ENCODE measurements around the gene WFIKKN2.

Gene WFIKKN2

DNA sequence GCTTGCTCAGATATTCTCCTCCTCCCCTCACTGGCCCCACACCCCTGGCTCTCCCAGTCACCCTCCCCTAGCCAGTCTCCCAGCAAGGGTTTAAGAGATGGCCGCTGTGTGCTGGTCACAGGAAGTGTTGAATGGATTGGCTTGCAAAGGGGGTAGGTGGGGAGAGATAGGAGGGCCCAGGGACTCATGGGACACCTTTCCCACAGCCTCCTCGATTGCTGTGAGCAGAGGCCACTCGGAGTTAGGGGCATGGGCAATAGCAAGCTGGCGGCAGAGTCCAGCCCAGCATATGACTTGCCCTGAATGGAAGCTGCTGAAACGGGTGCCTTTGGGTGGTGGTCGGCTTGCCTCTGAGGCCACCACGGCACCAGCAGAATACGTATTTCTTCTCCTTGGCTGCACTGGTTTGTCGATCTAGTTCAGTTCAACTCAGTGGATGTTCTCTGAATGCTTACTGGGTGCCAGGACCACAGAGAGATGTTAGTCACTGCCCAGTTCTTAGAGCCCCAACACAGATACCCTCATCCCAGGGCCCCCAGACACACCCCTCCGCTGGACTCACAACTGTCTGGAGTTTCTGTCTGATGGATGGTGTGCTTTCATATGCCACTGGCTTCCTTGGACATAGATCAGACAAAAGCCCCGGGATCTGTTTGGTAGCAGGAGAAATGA, 6.0 kb downstream of the WFIKKN2 start (continued):
- TF ChIP-seq, protein P1, sequence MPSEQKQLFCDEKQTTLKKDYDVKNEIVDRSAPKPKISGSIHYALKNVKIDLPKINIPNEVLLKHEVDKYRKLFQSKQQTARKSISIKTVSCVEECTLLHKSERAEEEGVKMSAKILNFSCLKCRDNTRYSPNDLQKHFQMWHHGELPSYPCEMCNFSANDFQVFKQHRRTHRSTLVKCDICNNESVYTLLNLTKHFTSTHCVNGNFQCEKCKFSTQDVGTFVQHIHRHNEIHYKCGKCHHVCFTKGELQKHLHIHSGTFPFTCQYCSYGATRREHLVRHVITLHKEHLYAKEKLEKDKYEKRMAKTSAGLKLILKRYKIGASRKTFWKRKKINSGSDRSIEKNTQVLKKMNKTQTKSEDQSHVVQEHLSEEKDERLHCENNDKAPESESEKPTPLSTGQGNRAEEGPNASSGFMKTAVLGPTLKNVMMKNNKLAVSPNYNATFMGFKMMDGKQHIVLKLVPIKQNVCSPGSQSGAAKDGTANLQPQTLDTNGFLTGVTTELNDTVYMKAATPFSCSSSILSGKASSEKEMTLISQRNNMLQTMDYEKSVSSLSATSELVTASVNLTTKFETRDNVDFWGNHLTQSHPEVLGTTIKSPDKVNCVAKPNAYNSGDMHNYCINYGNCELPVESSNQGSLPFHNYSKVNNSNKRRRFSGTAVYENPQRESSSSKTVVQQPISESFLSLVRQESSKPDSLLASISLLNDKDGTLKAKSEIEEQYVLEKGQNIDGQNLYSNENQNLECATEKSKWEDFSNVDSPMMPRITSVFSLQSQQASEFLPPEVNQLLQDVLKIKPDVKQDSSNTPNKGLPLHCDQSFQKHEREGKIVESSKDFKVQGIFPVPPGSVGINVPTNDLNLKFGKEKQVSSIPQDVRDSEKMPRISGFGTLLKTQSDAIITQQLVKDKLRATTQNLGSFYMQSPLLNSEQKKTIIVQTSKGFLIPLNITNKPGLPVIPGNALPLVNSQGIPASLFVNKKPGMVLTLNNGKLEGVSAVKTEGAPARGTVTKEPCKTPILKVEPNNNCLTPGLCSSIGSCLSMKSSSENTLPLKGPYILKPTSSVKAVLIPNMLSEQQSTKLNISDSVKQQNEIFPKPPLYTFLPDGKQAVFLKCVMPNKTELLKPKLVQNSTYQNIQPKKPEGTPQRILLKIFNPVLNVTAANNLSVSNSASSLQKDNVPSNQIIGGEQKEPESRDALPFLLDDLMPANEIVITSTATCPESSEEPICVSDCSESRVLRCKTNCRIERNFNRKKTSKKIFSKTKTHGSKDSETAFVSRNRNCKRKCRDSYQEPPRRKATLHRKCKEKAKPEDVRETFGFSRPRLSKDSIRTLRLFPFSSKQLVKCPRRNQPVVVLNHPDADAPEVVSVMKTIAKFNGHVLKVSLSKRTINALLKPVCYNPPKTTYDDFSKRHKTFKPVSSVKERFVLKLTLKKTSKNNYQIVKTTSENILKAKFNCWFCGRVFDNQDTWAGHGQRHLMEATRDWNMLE (tag by site-specific recombination; conservative IDR thresholded peaks at IDR 0.05; ENCODE audit: low read depth): no peak

DNA sequence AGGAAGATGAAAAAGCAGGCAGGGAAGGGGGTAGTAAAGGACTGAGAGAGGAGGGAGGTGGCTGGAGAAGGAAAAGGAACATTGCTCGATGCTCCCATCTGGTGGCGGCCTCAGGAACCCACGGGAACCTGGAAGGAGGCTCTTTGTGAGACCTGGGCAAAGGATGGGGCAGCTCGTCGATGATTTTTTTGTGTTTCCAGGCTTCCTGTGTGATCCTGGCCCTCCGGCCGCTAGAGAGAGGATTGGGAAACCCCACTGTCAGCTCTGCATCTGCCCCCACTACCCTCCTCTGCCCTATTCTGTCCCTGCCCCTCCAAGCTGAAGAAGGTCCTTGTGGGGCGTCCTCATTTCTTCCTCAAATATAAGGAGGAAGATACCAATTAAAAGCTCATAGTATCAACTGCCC, 6.6 kb downstream of the WFIKKN2 start:
- peak; percentile 33; the same call in 1 of the 2 replicates for TF ChIP-seq SP7 (tag by site-specific recombination; IDR thresholded peaks at IDR 0.05)
- TF ChIP-seq, protein P2, sequence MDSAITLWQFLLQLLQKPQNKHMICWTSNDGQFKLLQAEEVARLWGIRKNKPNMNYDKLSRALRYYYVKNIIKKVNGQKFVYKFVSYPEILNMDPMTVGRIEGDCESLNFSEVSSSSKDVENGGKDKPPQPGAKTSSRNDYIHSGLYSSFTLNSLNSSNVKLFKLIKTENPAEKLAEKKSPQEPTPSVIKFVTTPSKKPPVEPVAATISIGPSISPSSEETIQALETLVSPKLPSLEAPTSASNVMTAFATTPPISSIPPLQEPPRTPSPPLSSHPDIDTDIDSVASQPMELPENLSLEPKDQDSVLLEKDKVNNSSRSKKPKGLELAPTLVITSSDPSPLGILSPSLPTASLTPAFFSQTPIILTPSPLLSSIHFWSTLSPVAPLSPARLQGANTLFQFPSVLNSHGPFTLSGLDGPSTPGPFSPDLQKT (IDR thresholded peaks at IDR 0.05; ENCODE audit: borderline replicate concordance, low read depth, low read length): no peak
- TF ChIP-seq, protein P3, sequence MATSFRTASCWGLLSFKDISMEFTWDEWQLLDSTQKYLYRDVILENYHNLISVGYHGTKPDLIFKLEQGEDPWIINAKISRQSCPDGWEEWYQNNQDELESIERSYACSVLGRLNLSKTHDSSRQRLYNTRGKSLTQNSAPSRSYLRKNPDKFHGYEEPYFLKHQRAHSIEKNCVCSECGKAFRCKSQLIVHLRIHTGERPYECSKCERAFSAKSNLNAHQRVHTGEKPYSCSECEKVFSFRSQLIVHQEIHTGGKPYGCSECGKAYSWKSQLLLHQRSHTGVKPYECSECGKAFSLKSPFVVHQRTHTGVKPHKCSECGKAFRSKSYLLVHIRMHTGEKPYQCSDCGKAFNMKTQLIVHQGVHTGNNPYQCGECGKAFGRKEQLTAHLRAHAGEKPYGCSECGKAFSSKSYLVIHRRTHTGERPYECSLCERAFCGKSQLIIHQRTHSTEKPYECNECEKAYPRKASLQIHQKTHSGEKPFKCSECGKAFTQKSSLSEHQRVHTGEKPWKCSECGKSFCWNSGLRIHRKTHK (tag by site-specific recombination; IDR thresholded peaks at IDR 0.05): no peak
- peak; percentile 58 for TF ChIP-seq ZBTB17 (tag by site-specific recombination; IDR thresholded peaks at IDR 0.05)
- TF ChIP-seq ZNF654 (tag by site-specific recombination; IDR thresholded peaks at IDR 0.05; ENCODE audit: low read depth): peak; percentile 96
- TF ChIP-seq, protein P4, sequence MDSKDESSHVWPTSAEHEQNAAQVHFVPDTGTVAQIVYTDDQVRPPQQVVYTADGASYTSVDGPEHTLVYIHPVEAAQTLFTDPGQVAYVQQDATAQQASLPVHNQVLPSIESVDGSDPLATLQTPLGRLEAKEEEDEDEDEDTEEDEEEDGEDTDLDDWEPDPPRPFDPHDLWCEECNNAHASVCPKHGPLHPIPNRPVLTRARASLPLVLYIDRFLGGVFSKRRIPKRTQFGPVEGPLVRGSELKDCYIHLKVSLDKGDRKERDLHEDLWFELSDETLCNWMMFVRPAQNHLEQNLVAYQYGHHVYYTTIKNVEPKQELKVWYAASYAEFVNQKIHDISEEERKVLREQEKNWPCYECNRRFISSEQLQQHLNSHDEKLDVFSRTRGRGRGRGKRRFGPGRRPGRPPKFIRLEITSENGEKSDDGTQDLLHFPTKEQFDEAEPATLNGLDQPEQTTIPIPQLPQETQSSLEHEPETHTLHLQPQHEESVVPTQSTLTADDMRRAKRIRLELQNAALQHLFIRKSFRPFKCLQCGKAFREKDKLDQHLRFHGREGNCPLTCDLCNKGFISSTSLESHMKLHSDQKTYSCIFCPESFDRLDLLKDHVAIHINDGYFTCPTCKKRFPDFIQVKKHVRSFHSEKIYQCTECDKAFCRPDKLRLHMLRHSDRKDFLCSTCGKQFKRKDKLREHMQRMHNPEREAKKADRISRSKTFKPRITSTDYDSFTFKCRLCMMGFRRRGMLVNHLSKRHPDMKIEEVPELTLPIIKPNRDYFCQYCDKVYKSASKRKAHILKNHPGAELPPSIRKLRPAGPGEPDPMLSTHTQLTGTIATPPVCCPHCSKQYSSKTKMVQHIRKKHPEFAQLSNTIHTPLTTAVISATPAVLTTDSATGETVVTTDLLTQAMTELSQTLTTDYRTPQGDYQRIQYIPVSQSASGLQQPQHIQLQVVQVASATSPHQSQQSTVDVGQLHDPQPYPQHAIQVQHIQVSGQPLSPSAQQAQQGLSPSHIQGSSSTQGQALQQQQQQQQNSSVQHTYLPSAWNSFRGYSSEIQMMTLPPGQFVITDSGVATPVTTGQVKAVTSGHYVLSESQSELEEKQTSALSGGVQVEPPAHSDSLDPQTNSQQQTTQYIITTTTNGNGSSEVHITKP (tag by site-specific recombination; IDR thresholded peaks at IDR 0.05): 0 out of 2 replicates have a peak, but pooled peaks have one; percentile 10
- 0 out of 2 replicates have a peak, but pooled peaks have one; percentile 40 for TF ChIP-seq ZNF777 (tag by site-specific recombination; IDR thresholded peaks at IDR 0.05; ENCODE audit: borderline replicate concordance)
- TF ChIP-seq ZIC2 (tag by site-specific recombination; IDR thresholded peaks at IDR 0.05): no peak
- TF ChIP-seq ZNF335 (tag by site-specific recombination; conservative IDR thresholded peaks at IDR 0.05): peak; percentile 32; the same call in 1 of the 2 replicates
- peak; percentile 70 for TF ChIP-seq ZNF341 (tag by site-specific recombination; IDR thresholded peaks at IDR 0.05; ENCODE audit: low read depth)
- peak; percentile 53 for TF ChIP-seq KLF8 (tag by site-specific recombination; IDR thresholded peaks at IDR 0.05)
- TF ChIP-seq, protein P5, sequence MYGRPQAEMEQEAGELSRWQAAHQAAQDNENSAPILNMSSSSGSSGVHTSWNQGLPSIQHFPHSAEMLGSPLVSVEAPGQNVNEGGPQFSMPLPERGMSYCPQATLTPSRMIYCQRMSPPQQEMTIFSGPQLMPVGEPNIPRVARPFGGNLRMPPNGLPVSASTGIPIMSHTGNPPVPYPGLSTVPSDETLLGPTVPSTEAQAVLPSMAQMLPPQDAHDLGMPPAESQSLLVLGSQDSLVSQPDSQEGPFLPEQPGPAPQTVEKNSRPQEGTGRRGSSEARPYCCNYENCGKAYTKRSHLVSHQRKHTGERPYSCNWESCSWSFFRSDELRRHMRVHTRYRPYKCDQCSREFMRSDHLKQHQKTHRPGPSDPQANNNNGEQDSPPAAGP (tag by site-specific recombination; IDR thresholded peaks at IDR 0.05): 0 out of 2 replicates have a peak, but pooled peaks have one; percentile 27
- TF ChIP-seq, protein P6, sequence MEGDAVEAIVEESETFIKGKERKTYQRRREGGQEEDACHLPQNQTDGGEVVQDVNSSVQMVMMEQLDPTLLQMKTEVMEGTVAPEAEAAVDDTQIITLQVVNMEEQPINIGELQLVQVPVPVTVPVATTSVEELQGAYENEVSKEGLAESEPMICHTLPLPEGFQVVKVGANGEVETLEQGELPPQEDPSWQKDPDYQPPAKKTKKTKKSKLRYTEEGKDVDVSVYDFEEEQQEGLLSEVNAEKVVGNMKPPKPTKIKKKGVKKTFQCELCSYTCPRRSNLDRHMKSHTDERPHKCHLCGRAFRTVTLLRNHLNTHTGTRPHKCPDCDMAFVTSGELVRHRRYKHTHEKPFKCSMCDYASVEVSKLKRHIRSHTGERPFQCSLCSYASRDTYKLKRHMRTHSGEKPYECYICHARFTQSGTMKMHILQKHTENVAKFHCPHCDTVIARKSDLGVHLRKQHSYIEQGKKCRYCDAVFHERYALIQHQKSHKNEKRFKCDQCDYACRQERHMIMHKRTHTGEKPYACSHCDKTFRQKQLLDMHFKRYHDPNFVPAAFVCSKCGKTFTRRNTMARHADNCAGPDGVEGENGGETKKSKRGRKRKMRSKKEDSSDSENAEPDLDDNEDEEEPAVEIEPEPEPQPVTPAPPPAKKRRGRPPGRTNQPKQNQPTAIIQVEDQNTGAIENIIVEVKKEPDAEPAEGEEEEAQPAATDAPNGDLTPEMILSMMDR (tag by site-specific recombination; IDR thresholded peaks at IDR 0.05): peak; percentile 82
- POLR2A ChIA-PET: interaction anchor here (1.2 kb wide), 1 partner anchor 24 kb away, joined by 4 read pairs; the partner anchor contains the start of gene TOB1
- Histone ChIP-seq H3K36me3 (ENCODE audit: control insufficient read depth in 2 of 2, insufficient read depth in 1 of 2, low read length in 2 of 2) (no peaks in the 10 kb centered on the region), H3K4me1 (ENCODE audit: control insufficient read depth, insufficient read depth, low read length) (no peaks in the 10 kb centered on the region), H3K9me3 (ENCODE audit: control insufficient read depth, insufficient read depth, low read depth, low read length) (no peaks in the 10 kb centered on the region), H3K4me3 (ENCODE audit: low read depth, low read length) (no peak overlapping the region), H3K27ac (ENCODE audit: extremely low read depth, low read depth, low read length) (no peak overlapping the region)
- CTCF ChIA-PET: interaction anchor here (0.5 to 14.0 kb wide), 36 partner anchors 8 to 359 kb away, joined by 3 to 240 read pairs (median 4); partner anchors contain the start of gene SPATA20

All from HEK293 (cell line).